Endothelial cell of hepatic sinusoid (primary cell): ENCODE data around the gene ANXA6.

ENCODE experiments used
- in situ Hi-C: cut with HindIII; loops from 2 replicates; pipeline ENCODE4 v1.10.0; 2017; ENCODE audit warnings: low sequenced_read_pairs

Gene ANXA6

DNA sequence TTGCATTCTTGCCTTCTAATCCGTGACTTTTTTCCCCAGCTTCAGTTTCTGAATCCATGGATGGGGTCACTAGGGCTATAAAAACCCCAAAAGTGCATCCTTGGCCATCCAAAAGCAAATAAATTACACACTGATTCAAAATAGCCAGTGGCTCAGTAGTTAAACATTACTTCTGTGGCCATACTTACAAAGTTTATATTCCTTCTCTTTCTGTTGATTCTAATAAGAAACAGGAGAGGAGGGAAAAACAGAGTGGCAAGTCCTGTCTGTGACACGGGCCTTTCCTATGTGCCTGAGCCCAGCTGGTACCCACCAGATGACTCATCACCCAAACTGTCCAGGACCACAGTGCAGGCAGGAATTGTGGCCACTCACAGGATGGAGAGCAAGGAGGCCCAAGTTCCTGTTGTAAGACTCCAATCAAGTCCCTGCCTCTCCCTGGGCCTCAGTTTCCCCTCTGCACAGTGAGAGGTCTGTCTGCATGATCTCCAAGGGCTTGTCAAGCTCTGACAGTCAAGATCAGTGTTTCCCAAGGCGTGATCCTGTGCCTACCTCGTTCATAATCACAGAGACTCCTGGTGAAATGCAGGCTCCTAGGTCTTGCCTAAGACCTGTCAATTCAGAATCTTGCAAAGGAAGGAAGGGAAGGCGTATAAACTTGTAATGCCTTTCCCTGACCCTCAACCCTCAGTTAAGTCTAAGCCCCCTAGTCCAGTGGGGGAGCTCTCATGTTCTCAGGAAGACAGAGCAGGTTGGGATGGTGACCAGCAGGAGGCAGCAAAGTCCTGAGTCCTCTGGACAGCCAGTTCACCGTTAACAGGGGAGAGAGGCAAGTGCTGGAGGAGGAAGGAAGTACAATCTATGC, 106.3 kb downstream of the ANXA6 start:
- in situ Hi-C loops = no loop called here
